ENCODE data around the gene NFU1. TPM values are rescaled to one million over a fixed set of nuclear protein-coding genes. Genes with fewer than 3 reads are reported as not detected.
A peak's percentile ranks its signal among the peaks of the same experiment; 100 is the strongest.
"Not testable (repeated sequence)": the region's sequence is repeated elsewhere in the genome, so short reads cannot be mapped to it uniquely, and the experiment has no call there.

NFU1 gene
- total and polyA plus RNA-seq, 9 of the 15 experiments (the other 6 are each of a cell fraction or from before 2014, with no cell fraction given) = 33.3 to 61.8 (median 53.7) TPM

DNA sequence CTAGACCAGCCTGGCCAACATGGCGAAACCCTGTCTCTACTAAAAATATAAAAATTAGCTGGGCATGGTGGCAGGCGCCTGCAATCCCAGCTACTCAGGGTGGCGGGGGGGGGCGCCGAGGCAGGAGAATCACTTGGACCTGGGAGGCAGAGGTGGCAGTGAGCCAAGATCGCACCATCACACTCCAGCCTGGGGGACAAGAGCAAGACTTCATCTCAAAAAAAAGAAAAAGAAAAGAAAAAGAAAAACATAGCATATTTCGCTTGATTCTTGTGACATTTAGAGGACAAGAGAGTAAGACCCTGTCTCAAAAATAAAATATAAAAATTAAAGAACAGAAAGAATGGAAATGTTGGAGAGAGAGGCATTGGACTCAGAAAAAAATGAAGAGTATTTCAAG, 18.1 kb downstream of the NFU1 start:
- H3K9me3 ChIP-seq (replicated peaks; ENCODE audit: control insufficient read depth, insufficient read depth, low read depth, low read length); H3K4me2 ChIP-seq (ENCODE audit: insufficient read depth, low read length); CTCF ChIA-PET (ENCODE audit: low intra/inter-chr PET ratio); BruUV-seq (replicated peaks); H3K27ac ChIP-seq (ENCODE audit: extremely low read depth, low read depth, low read length); intact Hi-C loops (cut with micrococcal nuclease); H3K9me1 ChIP-seq (ENCODE audit: control insufficient read depth, insufficient read depth, low read length); H3K9ac ChIP-seq (ENCODE audit: insufficient read depth in 1 of 2, low read depth in 2 of 2, low read length in 2 of 2); in situ Hi-C loops (cut with MboI); H3K79me2 ChIP-seq (ENCODE audit: control insufficient read depth, insufficient read depth, low read length); H3K4me1 ChIP-seq (replicated peaks in 1 of 2; ENCODE audit: control insufficient read depth in 2 of 2, insufficient read depth in 2 of 2, low read length in 2 of 2); H2AFZ ChIP-seq (ENCODE audit: low read depth, low read length); H3K4me3 ChIP-seq; H3K27me3 ChIP-seq (ENCODE audit: control insufficient read depth in 2 of 2, insufficient read depth in 2 of 2, low read length in 2 of 2); FAIRE-seq; POLR2A ChIA-PET; H4K20me1 ChIP-seq (replicated peaks; ENCODE audit: control insufficient read depth, insufficient read depth, low read length); DNase-seq (ENCODE audit: extremely low read depth in 1 of 4, low spot score in 3 of 4); ATAC-seq: not testable (repeated sequence)
- WGBS (ENCODE audit: insufficient coverage, low coverage, missing lambda C conversion rate) = 90% methylated on average over 6 of the region's 7 CpGs
- peak; percentile 66; the same call in 1 of the 2 replicates for TF ChIP-seq NFIC (IDR thresholded peaks at IDR 0.05)
- TF ChIP-seq, protein P1, sequence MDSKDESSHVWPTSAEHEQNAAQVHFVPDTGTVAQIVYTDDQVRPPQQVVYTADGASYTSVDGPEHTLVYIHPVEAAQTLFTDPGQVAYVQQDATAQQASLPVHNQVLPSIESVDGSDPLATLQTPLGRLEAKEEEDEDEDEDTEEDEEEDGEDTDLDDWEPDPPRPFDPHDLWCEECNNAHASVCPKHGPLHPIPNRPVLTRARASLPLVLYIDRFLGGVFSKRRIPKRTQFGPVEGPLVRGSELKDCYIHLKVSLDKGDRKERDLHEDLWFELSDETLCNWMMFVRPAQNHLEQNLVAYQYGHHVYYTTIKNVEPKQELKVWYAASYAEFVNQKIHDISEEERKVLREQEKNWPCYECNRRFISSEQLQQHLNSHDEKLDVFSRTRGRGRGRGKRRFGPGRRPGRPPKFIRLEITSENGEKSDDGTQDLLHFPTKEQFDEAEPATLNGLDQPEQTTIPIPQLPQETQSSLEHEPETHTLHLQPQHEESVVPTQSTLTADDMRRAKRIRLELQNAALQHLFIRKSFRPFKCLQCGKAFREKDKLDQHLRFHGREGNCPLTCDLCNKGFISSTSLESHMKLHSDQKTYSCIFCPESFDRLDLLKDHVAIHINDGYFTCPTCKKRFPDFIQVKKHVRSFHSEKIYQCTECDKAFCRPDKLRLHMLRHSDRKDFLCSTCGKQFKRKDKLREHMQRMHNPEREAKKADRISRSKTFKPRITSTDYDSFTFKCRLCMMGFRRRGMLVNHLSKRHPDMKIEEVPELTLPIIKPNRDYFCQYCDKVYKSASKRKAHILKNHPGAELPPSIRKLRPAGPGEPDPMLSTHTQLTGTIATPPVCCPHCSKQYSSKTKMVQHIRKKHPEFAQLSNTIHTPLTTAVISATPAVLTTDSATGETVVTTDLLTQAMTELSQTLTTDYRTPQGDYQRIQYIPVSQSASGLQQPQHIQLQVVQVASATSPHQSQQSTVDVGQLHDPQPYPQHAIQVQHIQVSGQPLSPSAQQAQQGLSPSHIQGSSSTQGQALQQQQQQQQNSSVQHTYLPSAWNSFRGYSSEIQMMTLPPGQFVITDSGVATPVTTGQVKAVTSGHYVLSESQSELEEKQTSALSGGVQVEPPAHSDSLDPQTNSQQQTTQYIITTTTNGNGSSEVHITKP (IDR thresholded peaks at IDR 0.05; ENCODE audit: partially characterized antibody) = peak; percentile 34
- peaks cover 29% of the 10 kb centered on the region; the same call in 2 of the 3 replicates for H3K36me3 ChIP-seq (ENCODE audit: control insufficient read depth, insufficient read depth, low read length)

Measured in K562 (cell line).